Sciatic nerve (tissue), 2 donors: ENCODE measurements around the gene TBCC. TPM values are rescaled to one million over a fixed set of nuclear protein-coding genes. Genes with fewer than 3 reads are reported as not detected.
"Not testable (repeated sequence)": the region's sequence is repeated elsewhere in the genome, so short reads cannot be mapped to it uniquely, and the experiment has no call there.

Source experiments
- ATAC-seq: fragments of 200-7000 bp; cut with Tn5 transposase; one replicate; pipeline ENCODE4 v1.9.1; 2020; ENCODE audit warnings: mild to moderate bottlenecking, moderate library complexity
- DNase-seq: peaks from one replicate; pipeline ENCODE4 v3.0.0-alpha.2; 2020; ENCODE audit warnings: low spot score
- intact Hi-C: fragments of 100-400 bp; cut with DNase I; formaldehyde crosslinking; loops from one replicate; pipeline ENCODE4 v1.14.2; 2022
- total RNA-seq: library from RNA; stranded (reverse); fragmentation: NEBNext Ultra II Directional; extraction: Animal tissue kit (Norgen Biotek cat#: 25700); gene quantifications from one replicate; pipeline ENCODE4 v1.2.1, GENCODE V29; 2021
- donor health status: DM: no; HTN: no; CAD: no.
- donor health status: DM: no; HTN: no; CAD: no.

The TBCC gene
- total RNA-seq, 1 donor from 2014 or later, result 12.7 TPM

DNA sequence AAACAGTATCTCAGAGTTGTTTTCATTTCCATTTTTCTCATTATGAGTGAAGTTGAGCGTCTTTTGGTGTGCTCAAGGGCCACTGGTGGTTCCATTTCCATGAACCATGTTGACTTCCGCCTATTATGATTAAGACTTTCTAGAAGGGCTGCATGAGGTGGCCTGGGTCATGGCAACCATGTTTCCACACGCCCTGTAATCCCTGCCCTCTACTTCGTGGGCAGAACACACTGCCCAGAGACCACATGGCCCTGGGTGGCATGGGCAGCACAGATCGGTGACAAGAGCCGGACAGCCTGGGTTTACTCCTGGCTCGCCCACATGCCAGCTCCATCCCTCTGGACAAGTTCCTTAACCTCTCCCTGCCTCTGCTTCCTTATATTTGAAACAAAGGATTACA, 38.3 kb downstream of the TBCC start:
- intact Hi-C loops, result loop anchor here (5.0 kb wide), 1 partner anchor 655 kb away; the partner anchor contains the start of gene TAF8
- DNase-seq (no peak), ATAC-seq (no peak)

DNA sequence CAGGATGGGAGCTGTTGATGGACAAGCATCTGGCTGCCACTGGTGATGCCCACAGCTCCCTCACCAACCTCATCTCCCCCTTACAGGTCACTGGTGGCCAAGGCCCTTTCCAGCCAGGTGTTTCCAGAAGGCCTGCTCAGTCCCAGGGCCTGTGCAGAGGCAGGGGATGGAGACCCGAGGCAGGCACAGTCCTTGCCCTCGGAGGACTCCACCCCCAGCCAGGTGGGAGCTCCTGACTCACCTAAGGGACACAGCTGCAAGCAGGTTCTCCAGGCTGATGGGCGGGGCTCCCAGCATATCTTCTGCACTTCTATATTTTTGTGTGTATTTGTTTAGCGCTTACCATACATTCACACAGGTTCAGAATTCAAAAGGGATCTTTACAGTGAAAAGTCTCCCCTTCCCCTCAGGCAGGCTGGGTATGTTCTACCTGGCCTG, 40.9 kb downstream of the TBCC start:
- ATAC-seq (no peak), DNase-seq (no peak)
- intact Hi-C loops, result loop anchor here (5.0 kb wide), 1 partner anchor 653 kb away; the partner anchor contains the start of gene TAF8

DNA sequence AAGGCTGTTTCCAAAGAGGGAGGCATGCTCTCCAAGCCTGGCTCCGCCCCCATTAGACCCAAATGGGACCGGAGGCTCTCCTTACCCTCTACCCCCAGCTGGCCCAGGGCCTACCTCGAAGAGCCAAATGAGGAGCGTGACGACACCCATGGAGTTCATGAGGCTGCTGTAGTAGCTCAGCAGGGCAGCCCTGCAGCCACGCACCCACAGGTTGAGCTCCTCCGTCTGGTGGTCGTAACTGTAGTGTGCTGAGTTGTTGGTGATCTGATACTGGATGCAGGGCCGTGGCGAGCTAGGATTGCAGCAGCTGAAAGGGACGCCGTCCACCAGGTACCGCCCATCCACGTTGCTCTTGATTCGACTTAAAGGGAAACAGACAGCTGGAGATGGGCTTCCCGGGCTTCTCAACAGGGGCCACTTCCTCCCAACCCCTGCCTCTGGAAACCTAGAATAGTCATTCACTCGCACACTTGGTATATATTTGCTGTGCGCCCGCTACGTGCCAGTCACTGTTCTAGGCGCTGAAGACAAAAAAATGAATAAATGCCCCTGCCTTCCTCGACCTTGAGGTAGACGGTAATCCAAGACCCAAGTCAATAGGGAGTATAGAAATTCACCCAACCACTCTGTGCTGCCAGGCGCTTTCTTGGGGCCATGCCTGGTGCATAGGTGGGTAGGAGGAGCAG, 41.5 kb downstream of the TBCC start:
- DNase-seq, result peak; percentile 76
- intact Hi-C loops, result no loop called here
- peak; percentile 77 for ATAC-seq

DNA sequence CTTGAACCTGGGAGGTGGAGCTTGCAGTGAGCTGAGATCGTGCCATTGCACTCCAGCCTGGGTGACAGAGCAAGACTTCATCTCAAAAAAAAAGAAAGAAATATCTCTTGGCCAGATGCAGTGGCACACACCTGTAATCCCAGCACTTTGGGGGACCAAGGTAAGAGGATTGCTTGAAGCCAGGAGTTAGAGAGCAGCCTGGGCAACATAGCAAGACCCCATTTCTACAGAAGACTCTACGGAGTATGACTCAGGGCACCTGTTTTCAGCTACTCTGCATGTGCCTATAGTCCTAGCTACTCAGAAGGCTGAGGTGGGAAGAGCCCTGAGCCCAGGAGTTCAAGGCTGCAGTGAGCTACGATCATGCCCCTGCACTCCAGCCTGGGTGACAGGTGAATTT, 43.1 kb downstream of the TBCC start:
- DNase-seq, intact Hi-C loops, ATAC-seq: not testable (repeated sequence)

DNA sequence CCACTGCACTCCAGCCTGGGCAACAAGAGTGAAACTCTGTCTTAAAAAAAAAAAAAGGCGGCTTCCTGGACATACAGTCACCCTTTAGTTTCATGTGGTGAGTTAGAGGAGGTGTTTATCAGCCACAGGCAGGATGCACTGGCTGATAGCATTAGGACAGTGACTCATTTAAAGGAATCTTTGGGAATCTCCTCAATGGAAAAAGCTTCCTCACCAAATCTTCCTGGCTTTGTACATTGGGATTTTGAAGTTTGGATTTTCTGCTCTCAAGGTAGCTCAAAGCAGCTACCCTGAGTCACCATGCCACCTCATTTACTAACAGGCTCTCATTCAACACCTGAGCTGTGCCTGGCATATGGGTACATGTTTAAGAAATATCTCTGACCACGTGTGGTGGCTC, 43.7 kb downstream of the TBCC start:
- DNase-seq (no peak), ATAC-seq (no peak)
- intact Hi-C loops, result no loop called here

DNA sequence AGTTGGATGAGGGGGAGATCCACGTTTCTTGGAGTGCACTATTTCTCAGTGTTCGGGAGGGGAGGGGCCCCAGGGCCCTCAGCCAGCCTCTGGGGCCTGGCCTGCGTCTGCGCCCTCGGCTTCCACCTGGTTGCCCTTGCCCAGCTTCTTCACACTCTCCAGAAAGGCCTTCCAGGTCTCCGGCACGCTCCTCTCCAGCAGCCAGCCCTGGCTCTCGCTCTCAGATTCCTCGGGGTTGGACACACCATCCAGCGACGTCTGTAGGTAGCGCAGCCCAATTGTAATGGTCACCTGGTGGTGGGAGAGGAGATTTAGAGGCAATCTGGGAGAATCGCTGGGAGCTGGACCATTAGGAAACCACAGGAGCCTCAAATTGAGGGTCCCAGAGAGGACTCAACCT, 47.7 kb downstream of the TBCC start:
- DNase-seq, result no peak
- intact Hi-C loops, result no loop called here
- no peak for ATAC-seq

DNA sequence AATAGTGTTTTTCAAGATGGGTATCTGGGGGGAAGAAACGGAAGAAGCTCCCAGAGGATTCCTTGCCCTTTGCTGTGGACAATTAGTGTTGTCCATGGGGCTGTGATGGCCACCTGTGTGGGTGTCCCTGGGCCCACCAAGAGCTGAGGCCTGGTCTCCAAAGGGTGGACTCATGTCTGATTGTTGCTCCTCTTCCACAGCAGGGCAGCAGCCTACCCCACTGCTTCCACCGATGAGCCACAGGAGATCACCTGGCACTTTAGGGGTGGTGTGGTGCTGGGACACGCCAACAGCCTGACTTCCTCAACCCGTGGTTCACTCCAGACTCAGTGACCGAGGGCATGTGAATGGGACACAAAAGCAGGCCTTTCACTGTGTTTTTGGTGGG, 48.6 kb downstream of the TBCC start:
- no peak for ATAC-seq
- no peak for DNase-seq
- intact Hi-C loops, result no loop called here

DNA sequence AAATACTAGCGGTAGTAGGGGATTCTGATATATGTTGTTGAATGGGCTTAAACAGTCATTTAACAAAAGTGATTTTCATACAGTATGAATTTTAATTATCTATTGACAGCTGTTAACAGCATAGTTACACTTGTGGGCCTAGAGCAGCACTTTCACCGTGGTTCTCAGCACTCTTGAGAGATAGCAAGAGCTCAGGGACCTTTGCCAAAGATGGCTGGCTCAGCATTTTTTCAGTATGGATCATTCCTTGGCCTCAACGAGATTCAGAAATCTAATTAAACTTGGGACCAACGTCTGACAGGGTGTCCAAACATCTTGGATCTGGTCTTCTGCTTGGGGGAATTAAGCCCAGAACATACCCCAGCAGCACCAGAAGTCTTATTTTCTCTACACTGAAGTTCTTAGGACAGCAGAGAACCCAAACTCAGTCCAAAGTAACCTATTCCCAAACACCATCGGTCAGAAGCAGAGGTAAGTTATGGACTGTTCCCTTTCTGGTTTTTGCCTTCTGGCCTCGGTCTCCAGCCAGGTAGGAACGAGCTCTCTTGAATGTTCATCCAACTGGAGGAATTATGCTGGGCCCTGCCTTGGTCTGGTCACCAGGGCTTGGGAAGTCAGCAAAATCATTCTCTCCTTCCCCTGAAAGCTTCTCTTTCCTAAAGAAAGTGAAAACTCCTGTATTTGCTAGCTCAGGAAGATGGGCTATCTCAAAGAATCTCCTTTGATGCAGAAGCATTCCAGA, 49.2 kb downstream of the TBCC start:
- intact Hi-C loops, result no loop called here
- ATAC-seq (no peak), DNase-seq (no peak)

DNA sequence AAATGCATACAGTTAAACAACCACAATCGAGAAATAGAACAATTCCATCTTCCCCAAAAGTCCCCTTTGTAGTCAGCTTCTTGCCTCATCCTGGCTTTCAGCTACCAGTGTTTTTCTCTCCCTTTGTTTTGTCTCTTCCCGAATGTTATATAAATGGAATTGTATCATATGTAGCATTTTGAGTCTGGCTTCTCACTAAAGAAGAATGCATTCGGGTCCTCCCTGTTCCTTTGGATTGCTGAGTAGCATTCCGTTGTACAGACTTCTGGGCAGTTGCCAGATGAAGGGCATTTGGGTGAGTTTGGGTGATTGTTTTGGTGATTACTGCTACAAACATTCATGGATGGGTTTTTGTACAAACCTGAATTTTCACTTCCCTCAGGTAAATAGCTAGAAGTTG, 51.3 kb downstream of the TBCC start:
- no peak for ATAC-seq

More for the DNA sequence above, 51.3 kb downstream of the TBCC start:
- no peak for DNase-seq
- intact Hi-C loops, result no loop called here

Other genes with a start within 250 kb of the TBCC start
- 40.9 TPM for gene UBR2, start 182.1 kb downstream of the TBCC start, total RNA-seq
- gene PRPH2, start 23.5 kb downstream of the TBCC start, total RNA-seq, result 2.4 TPM
- gene BICRAL, start 35.9 kb upstream of the TBCC start, total RNA-seq, result 27.7 TPM
- 51.6 TPM for gene RPL7L1, start 133.5 kb upstream of the TBCC start, total RNA-seq
- 0.40 TPM for gene PTCRA, start 169.9 kb upstream of the TBCC start, total RNA-seq
- gene CNPY3, start 183.4 kb upstream of the TBCC start, total RNA-seq, result 44.9 TPM
- gene GNMT, start 214.7 kb upstream of the TBCC start, total RNA-seq, result 1.8 TPM
- 20.4 TPM for gene PEX6, start 233.1 kb upstream of the TBCC start, total RNA-seq
- 31.1 TPM for gene PPP2R5D, start 238.5 kb upstream of the TBCC start, total RNA-seq